ENCODE measurements around the gene LMNB1. TPM values are rescaled to one million over a fixed set of nuclear protein-coding genes. Genes with fewer than 3 reads are reported as not detected.
"Not testable (repeated sequence)": the region's sequence is repeated elsewhere in the genome, so short reads cannot be mapped to it uniquely, and the experiment has no call there.

LMNB1 gene
- total RNA-seq, 6 experiments from 2014 or later, result 3.3 to 13.3 (median 7.1) TPM

- TF ChIP-seq POLR2A (IDR thresholded peaks at IDR 0.05) (no peak), CTCF (IDR thresholded peaks at IDR 0.05) (no peak)
- DNase-seq (no peak), ATAC-seq (no peak)
- H3K9me3 ChIP-seq, result no peaks in the 10 kb centered on the region
- H3K36me3 ChIP-seq, result no peaks in the 10 kb centered on the region
- no peak overlapping the region for H3K4me3 ChIP-seq
- no peaks in the 10 kb centered on the region for H3K27me3 ChIP-seq
- intact Hi-C loops (cut with DNase I), result no loop called here
- WGBS (ENCODE audit: insufficient coverage, low coverage, low lambda C conversion rate, missing lambda C conversion rate), result 70% methylated on average over 3 of the region's 3 CpGs
- H3K4me1 ChIP-seq, result no peaks in the 10 kb centered on the region
- no peak overlapping the region for H3K27ac ChIP-seq
These were observed 16.2 kb downstream of the LMNB1 start for GRCh38 chr5:126793097-126793496.

- WGBS (ENCODE audit: insufficient coverage, low coverage, low lambda C conversion rate, missing lambda C conversion rate), result 84% methylated on average over 9 of the region's 9 CpGs
- DNase-seq, result not testable (repeated sequence)
These were observed 16.7 kb downstream of the LMNB1 start for GRCh38 chr5:126793648-126794047.

GRCh38 chr5:126794157-126794828 is 17.4 kb downstream of the LMNB1 start:
- TF ChIP-seq CTCF (IDR thresholded peaks at IDR 0.05), result no peak
- TF ChIP-seq POLR2A (IDR thresholded peaks at IDR 0.05), result no peak
- no peak for ATAC-seq
- no peaks in the 10 kb centered on the region for H3K36me3 ChIP-seq

More at GRCh38 chr5:126793648-126794047, 16.7 kb downstream of the LMNB1 start:
- H3K4me1 ChIP-seq; H3K9me3 ChIP-seq; intact Hi-C loops (cut with DNase I); ATAC-seq; H3K4me3 ChIP-seq; H3K36me3 ChIP-seq; H3K27me3 ChIP-seq; H3K27ac ChIP-seq: not testable (repeated sequence)

GRCh38 chr5:126799780-126800179 is 22.8 kb downstream of the LMNB1 start:
- TF ChIP-seq CTCF (IDR thresholded peaks at IDR 0.05), result no peak
- WGBS (ENCODE audit: insufficient coverage, low coverage, low lambda C conversion rate, missing lambda C conversion rate), result no CpG with 5 or more reads among the region's 1 CpG
- no peaks in the 10 kb centered on the region for H3K36me3 ChIP-seq
- no peaks in the 10 kb centered on the region for H3K9me3 ChIP-seq
- H3K27me3 ChIP-seq, result no peaks in the 10 kb centered on the region
- no peak overlapping the region for H3K4me3 ChIP-seq
- H3K4me1 ChIP-seq, result no peaks in the 10 kb centered on the region
- intact Hi-C loops (cut with DNase I), result no loop called here
- DNase-seq, result no peak
- ATAC-seq, result no peak
- H3K27ac ChIP-seq, result no peak overlapping the region

More at GRCh38 chr5:126794157-126794828, 17.4 kb downstream of the LMNB1 start:
- Histone ChIP-seq H3K9me3 (no peaks in the 10 kb centered on the region), H3K27me3 (no peaks in the 10 kb centered on the region), H3K27ac (no peak overlapping the region), H3K4me3 (no peak overlapping the region), H3K4me1 (no peaks in the 10 kb centered on the region)
- no peak for DNase-seq
- 55% methylated on average over 5 of the region's 6 CpGs for WGBS (ENCODE audit: insufficient coverage, low coverage, low lambda C conversion rate, missing lambda C conversion rate)
- intact Hi-C loops (cut with DNase I), result no loop called here

GRCh38 chr5:126801174-126801991 is 24.4 kb downstream of the LMNB1 start:
- no peaks in the 10 kb centered on the region for H3K9me3 ChIP-seq
- no peak overlapping the region for H3K4me3 ChIP-seq
- DNase-seq (no peak), ATAC-seq (no peak)
- no peaks in the 10 kb centered on the region for H3K27me3 ChIP-seq
- WGBS (ENCODE audit: insufficient coverage, low coverage, low lambda C conversion rate, missing lambda C conversion rate), result 86% methylated on average over 4 of the region's 4 CpGs
- TF ChIP-seq POLR2A (IDR thresholded peaks at IDR 0.05), result no peak
- no peak for TF ChIP-seq CTCF (IDR thresholded peaks at IDR 0.05)
- intact Hi-C loops (cut with DNase I), result no loop called here
- H3K27ac ChIP-seq, result no peak overlapping the region
- no peaks in the 10 kb centered on the region for H3K4me1 ChIP-seq
- no peaks in the 10 kb centered on the region for H3K36me3 ChIP-seq
